ENCODE results near the gene PRKCD. TPM values are rescaled to one million over a fixed set of nuclear protein-coding genes. Genes with fewer than 3 reads are reported as not detected.

PRKCD gene
- total and polyA plus RNA-seq, 2 donors (not counting 1 experiment from before 2014, with no cell fraction given) = 46.7 to 68.8 TPM

GRCh38 chr3:53166781-53167291 lies 5.8 kb downstream of the PRKCD start:
- intact Hi-C loops (cut with micrococcal nuclease) = loop anchor here (10.0 kb wide), 1 partner anchor 632 kb away; the partner anchor contains the start of genes NT5DC2 and UQCC5
- H3K27ac ChIP-seq (ENCODE audit: low read length in 2 of 2) = peak overlapping the region; percentile 46 to 59
- CTCF ChIA-PET = interaction anchor here (4.6 kb wide), 1 partner anchor 32 kb away, joined by 27 read pairs; no protein-coding TSS in a partner anchor

More at GRCh38 chr3:53166781-53167291, 5.8 kb downstream of the PRKCD start:
- ATAC-seq (ENCODE audit: low read depth) (no peak), DNase-seq (no peak)
- 41% methylated on average over 8 of the region's 9 CpGs for WGBS (ENCODE audit: insufficient coverage)
- no peaks in the 10 kb centered on the region for H3K27me3 ChIP-seq (replicated peaks in 1 of 4; ENCODE audit: control extremely low read depth in 1 of 4, control insufficient read depth in 3 of 4, insufficient read depth in 4 of 4, low read length in 3 of 4)
- peak overlapping the region; percentile 78 for H3K4me2 ChIP-seq (replicated peaks; ENCODE audit: low read depth, low read length, poor library complexity, severe bottlenecking)
- Mint-ChIP-seq H3K9me3 (ENCODE audit: insufficient read depth) (no peaks in the 10 kb centered on the region), H3K4me1 (peaks cover 92% of the 10 kb centered on the region), H3K27ac (peak overlapping the region; percentile 68), H3K27me3 (no peaks in the 10 kb centered on the region), H3K4me3 (peak overlapping the region; percentile 6)
- H3K4me1 ChIP-seq (ENCODE audit: control insufficient read depth in 2 of 2, insufficient read depth in 2 of 2, low read length in 2 of 2) = peaks cover 85 to 99% of the 10 kb centered on the region in 2 donors
- no peak overlapping the region for H3K4me3 ChIP-seq (ENCODE audit: control extremely low read depth in 1 of 5, extremely low read depth in 1 of 5, insufficient read depth in 1 of 5, low read depth in 2 of 5, low read length in 4 of 5)
- peaks cover 0 to 39% of the 10 kb centered on the region in 2 experiments for H3K36me3 ChIP-seq (replicated peaks in 1 of 2; ENCODE audit: control extremely low read depth in 1 of 2, control insufficient read depth in 1 of 2, extremely low read depth in 1 of 2, insufficient read depth in 2 of 2, low read length in 1 of 2)
- H3K9ac ChIP-seq (ENCODE audit: low read length) = peak overlapping the region; percentile 39
- H2AFZ ChIP-seq (ENCODE audit: insufficient read depth, low read depth, low read length, poor library complexity, severe bottlenecking) = no peak overlapping the region
- TF ChIP-seq EZH2 (IDR thresholded peaks at IDR 0.05; ENCODE audit: borderline replicate concordance, insufficient read depth, low read depth, low read length, poor library complexity, severe bottlenecking) (no peak), CTCF (IDR thresholded peaks at IDR 0.05) (no peak)
- no peaks in the 10 kb centered on the region for H3K9me3 ChIP-seq (ENCODE audit: control extremely low read depth in 1 of 3, control insufficient read depth in 2 of 3, insufficient read depth in 1 of 3, low read length in 2 of 3)
- POLR2A ChIA-PET = interaction anchor here (1.4 kb wide), 1 partner anchor 14 kb away, joined by 17 read pairs; no protein-coding TSS in a partner anchor
- peaks cover 99% of the 10 kb centered on the region for H4K20me1 ChIP-seq (ENCODE audit: control insufficient read depth, insufficient read depth, low read length, poor library complexity, severe bottlenecking)
- H3K79me2 ChIP-seq (ENCODE audit: control insufficient read depth, insufficient read depth, low read length) = peaks cover 100% of the 10 kb centered on the region
